GM10266 (cell line): ENCODE measurements around the gene CDC42BPB.

Experiments
- DNase-seq: peaks from one replicate; pipeline ENCODE4 v3.0.0; 2012; ENCODE audit errors: extremely low spot score
- CTCF ChIP-seq: IDR thresholded peaks from 2 replicates; pipeline ENCODE4 v1.5.1; 2012; ENCODE audit warnings: mild to moderate bottlenecking, low read depth; ENCODE audit not compliant: control insufficient read depth, insufficient read depth; ENCODE audit errors: missing control alignments

Gene CDC42BPB

GRCh38 chr14:103068351-103069073, 11.2 kb upstream of the CDC42BPB start:
- no peak for TF ChIP-seq CTCF
- no peak for DNase-seq

DNA sequence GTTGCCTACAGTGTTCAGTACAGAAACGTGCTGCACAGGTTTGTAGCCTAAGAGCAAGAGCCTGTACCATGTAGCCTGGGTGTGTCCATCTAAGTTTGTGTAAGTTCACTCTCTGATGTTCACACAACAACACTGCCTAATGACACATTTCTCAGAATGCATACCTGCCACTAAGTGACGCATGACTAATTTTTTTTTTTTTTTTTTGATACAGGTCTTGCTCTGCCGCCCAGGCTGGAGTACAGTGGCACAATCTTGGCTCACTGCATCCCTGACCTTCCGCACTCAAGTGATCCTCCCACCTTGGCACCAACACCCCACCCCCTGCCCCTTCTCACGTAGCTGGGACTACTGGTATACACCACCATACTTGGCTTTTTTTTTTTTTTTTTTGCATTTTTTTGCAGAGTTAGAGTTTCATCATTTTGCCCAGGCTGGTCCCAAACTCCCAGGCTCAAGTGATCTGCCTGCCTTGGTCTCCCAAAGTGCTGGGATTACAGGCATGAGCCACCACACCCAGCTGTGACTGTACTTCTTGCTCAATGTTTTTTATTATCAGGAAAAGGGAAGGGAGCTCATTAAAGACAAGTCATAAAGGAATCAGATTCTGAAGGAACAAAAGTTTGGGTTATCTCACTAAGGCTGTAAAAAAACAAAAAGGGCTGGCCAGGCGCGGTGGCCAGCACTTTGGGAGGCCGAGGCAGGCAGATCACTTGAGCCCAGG, 10.0 kb upstream of the CDC42BPB start:
- no peak for TF ChIP-seq CTCF
- DNase-seq: no peak

DNA sequence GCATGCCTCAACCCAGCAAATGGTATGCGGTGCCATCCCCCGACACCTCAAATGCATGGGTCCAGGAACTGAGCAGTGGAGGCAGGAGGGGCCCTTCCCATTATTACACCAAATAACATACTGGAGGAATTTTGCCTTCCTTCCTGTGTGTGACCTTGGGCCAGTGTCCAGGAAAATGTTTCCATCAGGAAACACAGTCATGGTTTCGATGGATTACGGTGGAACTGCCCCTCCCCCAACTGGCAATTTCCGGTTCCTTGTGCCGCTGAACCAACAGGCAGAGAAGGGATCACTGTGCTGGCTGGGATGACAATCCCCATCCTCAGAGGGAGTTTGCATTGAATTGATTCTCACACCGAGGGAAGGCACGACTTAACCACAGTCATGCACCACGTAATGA, 9.1 kb upstream of the CDC42BPB start:
- TF ChIP-seq CTCF: no peak
- DNase-seq: no peak

DNA sequence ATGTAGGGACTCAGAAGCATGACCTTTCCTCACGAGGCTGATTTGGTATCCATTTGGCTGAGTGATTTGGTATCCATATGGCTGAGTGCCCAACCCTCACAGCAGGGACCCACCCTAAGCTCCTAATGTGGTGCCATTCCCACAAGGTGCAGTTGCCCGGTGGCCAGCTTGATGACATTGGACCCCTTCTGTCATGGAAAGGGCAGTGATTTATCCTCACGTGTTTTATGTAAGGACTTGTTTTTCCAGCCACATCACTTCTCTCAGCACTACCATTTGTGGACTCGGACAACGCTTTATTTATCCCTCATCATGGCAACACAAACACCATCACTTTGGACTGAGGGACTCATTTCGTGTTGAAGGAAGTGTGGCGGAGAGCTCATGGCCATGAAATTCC, 8.5 kb upstream of the CDC42BPB start:
- no peak for DNase-seq
- no peak for TF ChIP-seq CTCF

GRCh38 chr14:103064978-103065377, 7.6 kb upstream of the CDC42BPB start:
- DNase-seq: no peak
- TF ChIP-seq CTCF: no peak

DNA sequence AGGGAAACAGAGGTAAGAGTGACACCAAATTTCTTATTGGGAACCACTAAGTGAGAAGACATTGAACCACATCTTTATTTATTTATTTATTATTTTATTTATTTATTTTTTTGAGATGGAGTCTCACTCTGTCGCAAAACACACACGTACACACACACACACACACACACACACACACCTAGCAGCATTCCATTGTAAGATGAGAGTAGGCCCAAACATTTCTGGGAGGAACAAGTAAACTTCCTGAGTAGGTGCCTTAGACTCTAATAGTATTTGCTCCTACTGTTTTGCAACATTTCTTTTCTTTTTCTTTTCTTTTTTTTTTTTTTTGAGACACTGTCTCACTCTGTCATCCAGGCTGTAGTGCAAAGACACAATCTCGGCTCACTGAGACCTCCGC, 7.1 kb upstream of the CDC42BPB start:
- TF ChIP-seq CTCF: no peak
- no peak for DNase-seq

- no peak for TF ChIP-seq CTCF
Measured at GRCh38 chr14:103061482-103061976, 4.2 kb upstream of the CDC42BPB start.

More at GRCh38 chr14:103061482-103061976, 4.2 kb upstream of the CDC42BPB start:
- DNase-seq: no peak
